ENCODE results near the gene RPL26. TPM values are rescaled to one million over a fixed set of nuclear protein-coding genes. Genes with fewer than 3 reads are reported as not detected.

Gene RPL26
- 3,534 and 5,460 TPM in 2 replicates for total RNA-seq (2012; rRNA removed)

DNA sequence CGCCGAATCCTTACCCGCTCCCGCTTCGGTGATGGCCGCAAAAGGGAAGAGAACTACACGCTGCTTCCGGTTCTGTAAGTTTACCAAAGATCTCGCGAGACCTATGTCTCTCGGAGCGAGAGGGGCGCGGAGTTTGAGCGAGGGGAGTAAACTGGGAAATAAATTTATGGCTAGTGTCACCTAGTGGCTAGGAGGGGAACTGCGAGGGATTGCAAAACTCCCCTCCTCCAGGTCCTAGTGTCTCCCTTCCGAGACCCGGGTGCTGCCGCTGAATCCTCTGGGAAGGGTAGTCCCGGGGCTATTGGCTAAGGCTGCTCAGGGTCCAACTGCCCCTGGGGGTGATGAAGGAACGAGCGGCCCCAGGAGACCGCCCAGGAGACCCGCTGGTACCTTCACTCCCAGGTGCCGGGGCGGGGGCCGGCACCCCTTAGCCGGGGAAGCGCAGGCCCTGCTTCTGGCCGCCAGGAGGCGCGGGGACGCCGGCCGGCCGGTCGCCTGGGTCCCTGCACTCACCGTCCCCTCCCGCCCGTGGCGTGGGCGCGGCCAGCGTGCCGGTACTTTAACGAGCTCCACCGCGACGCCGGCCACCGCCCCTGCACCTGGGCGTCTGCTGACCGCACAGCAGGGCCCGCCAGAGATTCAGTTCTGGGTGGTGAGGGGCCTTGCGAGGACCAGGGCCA lies at the start of gene RPL26:
Gene RPL26 (minus strand): TSS at position 51 of the 680 bp plus-strand sequence. CDS start 883 bp downstream, outside the sequence.
- H3K9me3 ChIP-seq (replicated peaks; ENCODE audit: low read length), result no peaks in the 10 kb centered on the region
- H3K27me3 ChIP-seq (ENCODE audit: control insufficient read depth, insufficient read depth, low read length), result no peaks in the 10 kb centered on the region
- H3K36me3 ChIP-seq (ENCODE audit: insufficient read depth, low read length), result peaks cover 42% of the 10 kb centered on the region
- peak within 1 kb of the TSS; percentile 89 for H3K4me2 ChIP-seq (ENCODE audit: low read length)
- peaks cover 33% of the 10 kb centered on the region for H3K4me1 ChIP-seq (ENCODE audit: control insufficient read depth, insufficient read depth, low read length)
- peak within 1 kb of the TSS; percentile 97 for H3K9ac ChIP-seq (ENCODE audit: low read depth, low read length)
- H3K4me3 ChIP-seq (ENCODE audit: low read length), result peak within 1 kb of the TSS; percentile 88

DNA sequence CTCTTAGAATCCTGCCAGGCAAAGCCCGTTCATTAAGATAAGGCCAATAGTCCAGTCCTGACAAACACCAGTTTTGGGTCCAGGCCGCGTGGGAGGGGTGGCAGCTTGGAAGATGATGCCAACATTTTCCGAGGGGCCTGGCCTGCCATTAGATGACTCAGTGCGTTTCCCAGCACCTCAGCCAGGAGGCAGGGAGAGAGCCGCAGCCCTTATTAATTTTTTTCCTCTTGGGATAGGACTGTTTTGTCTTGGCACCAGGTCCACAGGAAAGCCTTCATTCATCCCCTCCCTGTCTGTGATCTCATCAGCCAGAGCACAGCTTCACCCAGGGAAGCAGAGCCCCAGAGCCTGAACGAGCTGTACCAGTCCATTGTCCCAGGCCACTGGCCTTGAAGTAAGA lies 48.0 kb upstream of the RPL26 start:
- H3K4me1 ChIP-seq (ENCODE audit: control insufficient read depth, insufficient read depth, low read length), result peaks cover 15% of the 10 kb centered on the region
- no peak overlapping the region for H3K4me3 ChIP-seq (ENCODE audit: low read length)
- H3K27me3 ChIP-seq (ENCODE audit: control insufficient read depth, insufficient read depth, low read length), result peaks cover 3% of the 10 kb centered on the region
- H3K9ac ChIP-seq (ENCODE audit: low read depth, low read length), result no peak overlapping the region
- H3K4me2 ChIP-seq (ENCODE audit: low read length), result peak overlapping the region; percentile 5
- H3K9me3 ChIP-seq (replicated peaks; ENCODE audit: low read length), result no peaks in the 10 kb centered on the region
- no peaks in the 10 kb centered on the region for H3K36me3 ChIP-seq (ENCODE audit: insufficient read depth, low read length)

DNA sequence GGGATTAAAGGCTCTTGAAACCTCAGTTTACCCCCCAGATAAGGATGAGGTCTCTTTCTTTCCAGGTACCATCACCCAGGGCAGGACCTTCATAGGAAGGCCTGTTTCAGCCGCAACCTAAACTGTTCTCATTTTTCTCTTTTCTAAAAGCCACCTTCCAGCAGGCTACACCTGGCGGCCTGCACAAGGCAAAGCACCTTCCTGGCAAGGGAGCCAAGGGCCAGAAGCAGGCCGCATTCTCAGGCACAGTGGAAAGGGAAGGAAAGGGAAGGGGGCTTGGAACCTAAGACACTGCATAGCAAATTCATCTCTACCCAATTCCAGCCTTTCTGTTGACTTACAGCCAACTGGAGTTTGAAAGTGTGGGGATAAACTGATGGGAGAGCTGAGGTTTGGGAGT lies 43.8 kb upstream of the RPL26 start:
- Histone ChIP-seq H3K36me3 (ENCODE audit: insufficient read depth, low read length) (no peaks in the 10 kb centered on the region), H3K27me3 (ENCODE audit: control insufficient read depth, insufficient read depth, low read length) (peaks cover 17% of the 10 kb centered on the region), H3K9me3 (replicated peaks; ENCODE audit: low read length) (no peaks in the 10 kb centered on the region), H3K4me3 (ENCODE audit: low read length) (no peak overlapping the region), H3K9ac (ENCODE audit: low read depth, low read length) (no peak overlapping the region), H3K4me2 (ENCODE audit: low read length) (no peak overlapping the region), H3K4me1 (ENCODE audit: control insufficient read depth, insufficient read depth, low read length) (peaks cover 12% of the 10 kb centered on the region)

DNA sequence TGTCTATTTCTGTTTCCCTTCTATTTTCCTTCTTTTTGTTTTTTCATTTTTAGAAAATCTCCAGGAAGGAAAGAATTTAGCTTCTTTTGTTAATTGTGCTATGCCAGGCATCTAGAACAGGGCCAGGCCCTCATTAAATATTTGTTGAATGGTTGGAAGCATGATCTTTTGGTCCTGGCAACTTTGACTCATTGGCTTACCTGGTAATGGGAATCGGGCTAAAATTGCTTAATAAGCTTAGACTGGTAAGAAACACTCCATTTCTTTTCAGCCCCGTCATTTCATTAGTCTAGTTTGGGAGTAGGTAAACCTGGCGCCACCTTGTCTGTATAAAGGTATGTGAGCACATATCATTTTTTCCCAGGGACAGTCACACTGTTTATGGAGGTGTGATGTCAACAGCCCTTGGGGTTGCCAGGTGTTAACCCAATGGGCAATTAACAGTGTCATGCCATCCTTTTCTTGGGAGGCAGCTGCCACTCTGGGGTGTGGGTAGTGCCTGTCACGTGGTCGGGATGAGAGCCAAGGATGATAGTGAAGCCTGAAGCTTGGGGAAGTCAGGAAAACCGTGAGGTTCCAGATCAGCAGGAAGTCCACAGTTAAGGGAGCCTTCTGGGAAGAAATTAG lies 43.2 kb upstream of the RPL26 start:
- no peaks in the 10 kb centered on the region for H3K9me3 ChIP-seq (replicated peaks; ENCODE audit: low read length)
- no peak overlapping the region for H3K4me3 ChIP-seq (ENCODE audit: low read length)
- peaks cover 8% of the 10 kb centered on the region for H3K4me1 ChIP-seq (ENCODE audit: control insufficient read depth, insufficient read depth, low read length)
- no peak overlapping the region for H3K4me2 ChIP-seq (ENCODE audit: low read length)
- H3K27me3 ChIP-seq (ENCODE audit: control insufficient read depth, insufficient read depth, low read length), result peaks cover 17% of the 10 kb centered on the region
- H3K9ac ChIP-seq (ENCODE audit: low read depth, low read length), result no peak overlapping the region
- no peaks in the 10 kb centered on the region for H3K36me3 ChIP-seq (ENCODE audit: insufficient read depth, low read length)

DNA sequence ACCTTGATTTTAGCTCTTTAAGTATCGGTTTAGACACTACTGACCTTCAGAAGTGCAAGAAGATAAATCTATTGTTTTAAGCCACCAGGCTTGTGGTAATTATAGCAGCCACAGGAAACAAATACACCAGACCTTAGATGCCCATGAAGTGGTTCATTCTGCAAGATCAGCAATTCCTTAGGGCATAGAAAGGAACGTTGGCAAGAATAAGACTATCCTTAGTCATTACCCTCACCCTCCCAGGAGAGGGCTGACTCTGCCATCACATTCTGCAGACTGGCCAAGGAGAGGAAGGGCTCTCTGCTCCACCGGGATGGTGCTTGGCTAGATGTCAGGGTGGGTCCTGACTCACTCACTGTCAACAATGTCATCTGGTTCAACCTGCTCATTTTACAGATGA lies 38.6 kb upstream of the RPL26 start:
- Histone ChIP-seq H3K4me2 (ENCODE audit: low read length) (no peak overlapping the region), H3K4me3 (ENCODE audit: low read length) (no peak overlapping the region), H3K9me3 (replicated peaks; ENCODE audit: low read length) (no peaks in the 10 kb centered on the region), H3K36me3 (ENCODE audit: insufficient read depth, low read length) (no peaks in the 10 kb centered on the region), H3K27me3 (ENCODE audit: control insufficient read depth, insufficient read depth, low read length) (peaks cover 31% of the 10 kb centered on the region), H3K9ac (ENCODE audit: low read depth, low read length) (no peak overlapping the region), H3K4me1 (ENCODE audit: control insufficient read depth, insufficient read depth, low read length) (peaks cover 9% of the 10 kb centered on the region)

DNA sequence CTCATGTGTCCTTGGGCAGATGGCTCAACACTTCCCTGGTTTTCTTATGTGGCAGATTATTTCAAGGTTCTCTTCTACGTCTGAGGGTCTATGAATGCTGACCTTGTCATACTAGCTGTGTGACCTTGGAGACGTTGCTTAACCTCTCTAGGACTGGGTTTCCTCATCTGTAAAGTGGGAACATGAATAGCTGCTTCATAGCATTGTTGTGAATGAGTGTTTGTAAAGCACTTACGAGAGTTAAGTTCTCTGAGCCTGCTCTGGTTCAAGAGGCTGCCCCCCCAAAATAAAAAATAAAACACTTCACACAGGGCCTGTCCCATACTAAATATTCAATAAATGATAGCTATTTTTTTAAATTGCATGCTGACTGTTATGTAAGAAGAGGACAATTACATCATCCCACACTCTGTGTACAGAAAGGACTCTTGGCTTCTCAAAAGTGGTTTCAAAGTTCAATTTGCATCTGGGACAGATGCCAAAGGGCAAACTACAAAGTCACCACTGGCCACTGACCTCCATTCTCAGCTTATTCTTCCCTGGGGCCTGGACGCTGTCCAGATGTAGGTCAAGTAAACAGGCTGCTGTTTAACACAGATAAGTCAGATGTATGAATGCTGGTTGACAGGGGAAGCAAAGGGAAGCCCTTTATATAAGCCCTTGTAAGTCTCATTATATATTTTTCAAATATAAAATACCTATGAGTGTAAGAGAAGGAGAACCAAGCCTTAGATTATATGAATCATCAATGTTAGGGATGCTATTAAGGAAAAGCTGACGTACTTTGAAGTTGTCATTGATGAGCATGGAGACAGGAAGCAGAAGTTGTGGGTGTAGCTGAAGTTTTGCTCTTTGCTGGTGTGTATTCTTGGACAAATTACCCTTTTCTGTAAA lies 37.3 kb upstream of the RPL26 start:
- H3K4me1 ChIP-seq (ENCODE audit: control insufficient read depth, insufficient read depth, low read length), result peaks cover 9% of the 10 kb centered on the region
- no peaks in the 10 kb centered on the region for H3K36me3 ChIP-seq (ENCODE audit: insufficient read depth, low read length)
- no peak overlapping the region for H3K9ac ChIP-seq (ENCODE audit: low read depth, low read length)

DNA sequence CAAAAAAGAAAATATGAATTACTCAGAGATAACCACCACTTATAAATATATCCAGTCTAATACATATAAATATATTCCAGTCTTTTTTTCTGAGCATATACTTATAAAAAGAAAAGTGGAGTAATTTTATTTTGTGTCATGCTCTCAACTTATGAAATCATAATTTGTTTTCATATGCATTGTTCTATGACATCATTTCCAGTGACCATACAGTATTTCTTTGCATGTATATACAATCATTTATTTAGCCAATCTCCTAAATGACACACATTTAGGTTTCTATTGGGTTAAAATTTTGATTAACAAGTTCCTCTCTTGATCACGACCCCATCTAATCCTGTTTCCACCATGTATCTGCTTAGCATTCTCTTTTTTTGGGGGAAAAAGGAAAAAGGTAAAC lies 36.3 kb upstream of the RPL26 start:
- H3K9ac ChIP-seq (ENCODE audit: low read depth, low read length), result no peak overlapping the region
- H3K4me1 ChIP-seq (ENCODE audit: control insufficient read depth, insufficient read depth, low read length), result peaks cover 9% of the 10 kb centered on the region
- H3K9me3 ChIP-seq (replicated peaks; ENCODE audit: low read length), result no peaks in the 10 kb centered on the region
- H3K27me3 ChIP-seq (ENCODE audit: control insufficient read depth, insufficient read depth, low read length), result peaks cover 29% of the 10 kb centered on the region
- H3K36me3 ChIP-seq (ENCODE audit: insufficient read depth, low read length), result no peaks in the 10 kb centered on the region
- no peak overlapping the region for H3K4me2 ChIP-seq (ENCODE audit: low read length)
- no peak overlapping the region for H3K4me3 ChIP-seq (ENCODE audit: low read length)

More for the DNA sequence above, 37.3 kb upstream of the RPL26 start:
- H3K4me2 ChIP-seq (ENCODE audit: low read length), result no peak overlapping the region
- no peaks in the 10 kb centered on the region for H3K9me3 ChIP-seq (replicated peaks; ENCODE audit: low read length)
- H3K27me3 ChIP-seq (ENCODE audit: control insufficient read depth, insufficient read depth, low read length), result peaks cover 32% of the 10 kb centered on the region
- H3K4me3 ChIP-seq (ENCODE audit: low read length), result no peak overlapping the region

DNA sequence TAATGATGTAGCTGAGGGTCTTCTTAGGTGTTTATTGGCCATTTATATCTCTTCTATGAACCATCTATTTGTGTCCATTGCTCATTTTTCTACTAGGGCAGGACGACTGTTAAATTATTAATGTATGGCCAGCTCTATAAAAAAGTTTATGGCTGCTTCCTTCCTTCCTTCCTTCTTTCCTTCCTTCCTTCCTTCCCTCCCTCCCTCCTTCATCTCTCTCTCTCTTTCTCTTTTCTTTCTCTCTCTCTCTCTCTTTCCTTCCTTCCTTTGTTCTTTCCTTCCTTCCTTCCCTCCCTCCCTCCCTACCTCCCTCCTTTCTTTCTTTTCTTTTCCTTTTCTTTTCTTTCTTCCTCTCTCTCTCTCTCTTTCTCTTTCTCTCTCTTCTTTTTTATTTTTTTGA lies 35.5 kb upstream of the RPL26 start:
- H3K4me1 ChIP-seq (ENCODE audit: control insufficient read depth, insufficient read depth, low read length), result peaks cover 9% of the 10 kb centered on the region
- no peaks in the 10 kb centered on the region for H3K36me3 ChIP-seq (ENCODE audit: insufficient read depth, low read length)
- no peak overlapping the region for H3K9ac ChIP-seq (ENCODE audit: low read depth, low read length)

DNA sequence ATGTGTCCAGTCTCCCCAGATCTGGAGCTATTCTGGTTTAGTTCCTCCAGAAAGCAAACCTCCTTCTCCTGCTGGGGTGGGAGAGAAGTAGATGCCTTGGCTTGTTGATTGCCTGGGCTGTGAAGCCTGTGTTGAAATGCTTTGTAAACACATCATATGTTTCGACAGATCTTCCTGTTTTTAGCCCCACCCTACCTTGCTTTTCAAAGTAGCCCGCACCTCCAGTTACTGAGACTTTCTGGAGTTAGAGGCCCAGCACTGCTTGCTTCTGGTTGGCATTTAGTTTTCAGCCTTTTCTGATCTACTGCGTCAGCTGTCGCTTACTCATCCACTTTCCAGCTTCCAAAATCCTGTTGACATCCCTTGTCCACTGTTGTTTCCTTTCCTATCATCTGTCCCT lies 34.8 kb upstream of the RPL26 start:
- peaks cover 26% of the 10 kb centered on the region for H3K27me3 ChIP-seq (ENCODE audit: control insufficient read depth, insufficient read depth, low read length)
- H3K4me3 ChIP-seq (ENCODE audit: low read length), result no peak overlapping the region
- H3K9me3 ChIP-seq (replicated peaks; ENCODE audit: low read length), result no peaks in the 10 kb centered on the region
- peaks cover 9% of the 10 kb centered on the region for H3K4me1 ChIP-seq (ENCODE audit: control insufficient read depth, insufficient read depth, low read length)
- no peak overlapping the region for H3K4me2 ChIP-seq (ENCODE audit: low read length)
- no peak overlapping the region for H3K9ac ChIP-seq (ENCODE audit: low read depth, low read length)
- no peaks in the 10 kb centered on the region for H3K36me3 ChIP-seq (ENCODE audit: insufficient read depth, low read length)

More for the DNA sequence above, 35.5 kb upstream of the RPL26 start:
- Histone ChIP-seq H3K9me3 (replicated peaks; ENCODE audit: low read length) (no peaks in the 10 kb centered on the region), H3K27me3 (ENCODE audit: control insufficient read depth, insufficient read depth, low read length) (peaks cover 24% of the 10 kb centered on the region), H3K4me2 (ENCODE audit: low read length) (no peak overlapping the region), H3K4me3 (ENCODE audit: low read length) (no peak overlapping the region)

DNA sequence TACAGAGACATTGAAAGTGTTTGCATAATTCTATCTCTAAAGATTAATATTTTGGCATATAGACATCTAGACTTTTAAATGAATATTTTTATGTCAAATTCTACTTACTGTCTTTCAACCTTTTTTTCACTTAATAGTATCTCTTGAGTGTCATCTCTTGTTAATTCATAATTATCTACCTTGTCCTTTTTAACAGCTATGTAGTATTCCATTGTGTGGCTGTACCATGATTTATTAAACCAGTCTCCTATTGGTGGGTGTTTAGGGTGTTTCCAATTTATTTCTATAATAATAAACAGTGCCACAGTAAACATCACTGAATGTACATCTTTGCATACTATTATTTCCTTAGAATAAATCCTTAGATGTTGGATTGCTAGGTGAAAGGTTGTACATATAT lies 30.9 kb upstream of the RPL26 start:
- H3K9ac ChIP-seq (ENCODE audit: low read depth, low read length), result no peak overlapping the region
- no peaks in the 10 kb centered on the region for H3K9me3 ChIP-seq (replicated peaks; ENCODE audit: low read length)
- peaks cover 5% of the 10 kb centered on the region for H3K4me1 ChIP-seq (ENCODE audit: control insufficient read depth, insufficient read depth, low read length)
- H3K36me3 ChIP-seq (ENCODE audit: insufficient read depth, low read length), result no peaks in the 10 kb centered on the region
- H3K4me2 ChIP-seq (ENCODE audit: low read length), result no peak overlapping the region
- H3K27me3 ChIP-seq (ENCODE audit: control insufficient read depth, insufficient read depth, low read length), result peaks cover 33% of the 10 kb centered on the region
- no peak overlapping the region for H3K4me3 ChIP-seq (ENCODE audit: low read length)

DNA sequence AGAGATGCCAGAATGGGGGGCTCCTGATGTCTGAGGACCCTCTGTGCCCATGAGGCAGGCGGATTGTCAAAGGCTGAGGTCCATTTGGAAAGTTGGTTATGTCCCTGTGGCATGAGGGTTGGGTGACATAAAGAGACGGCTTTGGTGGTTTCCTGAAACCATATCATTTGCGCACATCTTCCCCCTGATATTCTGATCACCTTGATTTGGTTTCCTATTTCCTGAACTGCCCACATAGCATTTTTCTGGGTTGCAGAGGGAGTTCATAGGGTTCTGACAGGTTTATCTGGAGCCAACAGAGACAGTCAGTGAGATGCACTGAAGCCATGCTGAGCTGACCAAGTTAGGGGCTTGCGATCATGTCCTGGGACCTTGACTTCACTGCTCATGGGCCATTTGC lies 30.3 kb upstream of the RPL26 start:
- no peak overlapping the region for H3K4me3 ChIP-seq (ENCODE audit: low read length)
- H3K4me1 ChIP-seq (ENCODE audit: control insufficient read depth, insufficient read depth, low read length), result peaks cover 5% of the 10 kb centered on the region
- H3K9ac ChIP-seq (ENCODE audit: low read depth, low read length), result no peak overlapping the region
- peaks cover 32% of the 10 kb centered on the region for H3K27me3 ChIP-seq (ENCODE audit: control insufficient read depth, insufficient read depth, low read length)
- H3K36me3 ChIP-seq (ENCODE audit: insufficient read depth, low read length), result no peaks in the 10 kb centered on the region
- H3K9me3 ChIP-seq (replicated peaks; ENCODE audit: low read length), result no peaks in the 10 kb centered on the region
- H3K4me2 ChIP-seq (ENCODE audit: low read length), result no peak overlapping the region

Data from skeletal muscle satellite cell (primary cell).